GM19467 (cell line): ENCODE results near the gene TMEM81.

ENCODE experiments used
- ATAC-seq: cut with Tn5 transposase; IDR thresholded peaks from one replicate; pipeline ENCODE4 v1.9.1; 2021; ENCODE audit warnings: mild to moderate bottlenecking, moderate library complexity; ENCODE audit not compliant: unreplicated experiment

TMEM81 gene

GRCh38 chr1:205084360-205084759 lies at the start of gene TMEM81:
Gene TMEM81, minus strand, starts transcription at chr1:205084460. Its CDS starts 140 bp downstream, at chr1:205084320.
- no peak for ATAC-seq

- ATAC-seq = no peak
Measured at GRCh38 chr1:205133287-205133686, 49.0 kb upstream of the TMEM81 start.

GRCh38 chr1:205129447-205130029 lies 45.3 kb upstream of the TMEM81 start:
- no peak for ATAC-seq

- ATAC-seq = no peak
Measured at GRCh38 chr1:205128050-205128449, 43.8 kb upstream of the TMEM81 start.

DNA sequence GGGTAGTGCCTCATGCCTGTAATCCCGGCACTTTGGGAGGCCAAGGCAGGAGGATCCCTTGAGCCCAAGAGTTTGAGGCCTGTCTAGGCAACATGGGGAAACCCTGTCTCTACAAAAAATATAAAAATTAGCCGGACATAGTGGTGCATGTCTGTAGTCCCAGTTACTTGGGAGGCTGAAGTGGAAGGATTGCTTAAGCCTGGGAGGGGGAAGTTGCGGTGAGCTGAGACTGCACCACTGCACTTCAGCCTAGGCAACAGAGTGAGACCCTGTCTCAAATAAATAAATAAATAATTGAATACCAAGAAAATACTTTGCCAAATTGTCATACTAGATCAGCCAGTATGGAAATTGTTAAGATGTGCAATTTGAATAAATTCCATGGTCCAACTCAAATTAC lies 43.4 kb upstream of the TMEM81 start:
- ATAC-seq = no peak

GRCh38 chr1:205124726-205125125 lies 40.5 kb upstream of the TMEM81 start:
- no peak for ATAC-seq

DNA sequence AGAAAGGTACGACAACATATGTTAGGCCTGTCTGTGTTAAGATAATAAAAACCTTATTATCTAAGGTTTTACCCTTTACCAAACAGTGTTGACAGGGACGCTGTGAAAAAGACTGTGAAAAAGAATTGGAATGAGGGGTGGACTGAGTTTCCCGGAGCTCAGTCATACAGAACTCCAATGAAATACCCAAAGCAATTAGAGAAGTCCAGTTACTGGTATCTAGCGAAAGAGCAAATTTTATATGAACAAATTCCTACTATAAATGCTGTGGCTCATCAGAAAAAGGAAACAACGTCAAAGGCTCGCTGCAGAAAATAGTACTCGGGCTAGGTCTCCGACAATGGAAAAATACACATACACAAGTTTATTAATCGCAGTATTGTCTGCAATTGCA lies 38.2 kb upstream of the TMEM81 start:
- no peak for ATAC-seq

- peak; percentile 88 for ATAC-seq
Measured at GRCh38 chr1:205121660-205122488, 37.6 kb upstream of the TMEM81 start, which contains the start of gene RBBP5. Gene RBBP5, minus strand, starts transcription at chr1:205121978. Its CDS starts 105 bp downstream, at chr1:205121873.

GRCh38 chr1:205118752-205119151 lies 34.5 kb upstream of the TMEM81 start:
- no peak for ATAC-seq

DNA sequence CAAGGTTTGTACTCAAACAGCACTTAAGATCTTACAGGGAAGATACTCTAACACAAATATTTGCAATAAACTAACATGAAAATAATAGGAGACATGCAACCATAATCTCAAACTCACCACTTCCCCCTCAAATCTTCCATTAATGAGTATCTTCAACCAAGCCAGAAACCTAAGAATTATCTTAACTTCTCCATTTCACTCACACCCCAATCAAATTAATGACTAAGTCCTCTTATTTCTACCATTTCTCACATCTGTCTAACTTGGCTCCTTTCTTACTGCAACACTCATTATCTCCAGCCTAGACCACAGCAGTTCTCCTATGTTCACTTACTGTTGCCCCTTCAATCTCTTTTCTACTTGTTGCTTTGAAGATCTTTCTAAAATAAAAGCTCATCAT lies 27.1 kb upstream of the TMEM81 start:
- no peak for ATAC-seq

DNA sequence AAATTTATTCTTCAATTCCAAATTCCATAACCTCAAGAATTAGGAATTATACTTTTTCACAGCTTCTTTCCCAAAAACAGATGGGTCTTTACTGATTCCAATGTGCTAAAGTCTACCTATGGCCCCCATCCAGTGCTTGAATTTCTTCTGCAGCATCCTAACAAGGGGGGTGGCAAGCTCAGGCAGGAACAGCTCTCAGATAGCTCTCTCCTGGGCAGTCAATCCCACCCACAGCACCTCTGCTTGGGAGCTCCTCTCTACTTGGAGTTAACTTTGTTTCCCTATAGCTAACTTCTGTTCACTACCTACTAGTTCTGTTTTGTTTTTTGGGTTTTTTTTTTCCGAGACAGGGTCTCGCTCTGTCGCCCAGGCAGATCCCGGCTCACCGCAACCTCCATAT lies 25.5 kb upstream of the TMEM81 start:
- no peak for ATAC-seq

GRCh38 chr1:205109269-205109668 lies 25.0 kb upstream of the TMEM81 start:
- no peak for ATAC-seq

GRCh38 chr1:205108464-205108863 lies 24.2 kb upstream of the TMEM81 start:
- no peak for ATAC-seq

GRCh38 chr1:205107327-205107726 lies 23.1 kb upstream of the TMEM81 start:
- no peak for ATAC-seq

DNA sequence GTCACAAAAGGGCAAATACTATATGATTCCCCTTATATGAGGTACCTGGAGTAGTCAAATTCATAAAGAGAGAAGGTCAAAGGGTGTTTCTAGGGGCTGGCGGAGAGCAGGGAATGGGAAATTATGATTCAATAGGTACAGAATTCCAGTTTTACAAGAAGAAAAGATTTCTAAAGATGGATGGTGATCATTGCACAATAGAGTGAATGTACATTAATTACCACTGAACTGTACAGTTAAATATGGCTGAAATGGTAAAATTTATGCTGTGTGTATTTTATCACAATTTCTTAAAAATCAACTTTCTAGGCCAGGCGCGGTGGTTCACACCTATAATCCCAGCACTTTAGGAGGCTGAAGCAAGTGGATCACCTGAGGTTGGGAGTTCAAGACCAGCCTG lies 18.1 kb upstream of the TMEM81 start:
- no peak for ATAC-seq

- ATAC-seq = no peak
Measured at GRCh38 chr1:205098242-205098641, 14.0 kb upstream of the TMEM81 start.

DNA sequence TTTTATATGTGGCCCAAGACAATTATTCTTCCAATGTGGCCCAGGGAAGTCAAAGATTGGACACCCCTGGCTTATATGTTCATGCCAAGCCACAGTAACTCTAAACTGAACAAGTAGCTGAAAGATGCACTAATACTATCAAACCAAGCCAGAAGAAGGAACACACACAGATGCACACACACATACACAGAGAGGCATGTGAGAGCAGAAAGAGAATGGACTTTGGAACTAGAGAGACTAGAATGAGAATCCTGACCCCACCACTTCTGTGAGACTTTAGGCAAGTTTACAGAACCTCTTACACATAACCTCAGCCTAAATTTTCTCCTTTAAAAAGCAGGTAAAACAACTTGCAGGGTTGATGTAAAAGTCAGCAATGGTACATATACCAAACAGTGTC lies 11.2 kb upstream of the TMEM81 start:
- no peak for ATAC-seq

- ATAC-seq = no peak
Measured at GRCh38 chr1:205091043-205091740, 6.9 kb upstream of the TMEM81 start.

DNA sequence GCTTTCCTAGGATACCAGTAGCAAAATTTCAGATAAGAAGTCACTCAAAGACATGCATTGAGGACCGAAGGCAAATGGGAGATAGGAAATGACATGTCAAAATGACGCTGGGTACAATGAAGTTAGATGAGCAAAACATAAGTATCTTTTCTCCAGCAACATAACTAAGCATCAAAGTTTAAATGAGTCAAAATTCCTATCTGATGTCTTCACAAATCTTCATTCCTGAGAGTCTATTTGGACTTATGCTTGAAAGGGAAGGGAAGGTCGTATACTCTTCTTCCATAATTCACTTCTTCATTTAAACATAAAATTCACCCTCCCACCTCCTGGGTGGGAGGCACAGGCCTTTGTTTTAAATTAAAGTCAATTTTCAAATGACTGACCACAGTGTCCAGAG lies 4.1 kb upstream of the TMEM81 start:
- ATAC-seq = no peak

DNA sequence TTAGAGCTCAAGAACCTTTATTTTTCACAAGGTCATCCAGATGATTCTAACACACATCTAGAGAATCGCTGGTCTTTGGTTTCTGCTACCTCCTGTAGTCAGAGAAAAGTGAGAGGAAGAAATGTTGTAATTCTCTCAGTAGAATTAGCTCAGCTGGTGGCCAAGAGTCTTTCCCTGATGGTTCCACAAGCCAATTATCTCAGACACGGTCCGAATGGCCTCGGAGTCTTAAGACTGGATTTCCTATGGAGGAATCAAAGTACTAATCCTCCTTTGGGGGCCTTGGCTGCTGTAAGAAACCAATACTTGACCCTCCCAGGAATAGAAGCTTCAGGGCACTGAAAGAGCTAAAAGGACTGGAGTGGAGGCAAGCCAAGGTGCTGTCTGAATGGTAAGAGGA lies 1.8 kb downstream of the TMEM81 start:
- no peak for ATAC-seq

DNA sequence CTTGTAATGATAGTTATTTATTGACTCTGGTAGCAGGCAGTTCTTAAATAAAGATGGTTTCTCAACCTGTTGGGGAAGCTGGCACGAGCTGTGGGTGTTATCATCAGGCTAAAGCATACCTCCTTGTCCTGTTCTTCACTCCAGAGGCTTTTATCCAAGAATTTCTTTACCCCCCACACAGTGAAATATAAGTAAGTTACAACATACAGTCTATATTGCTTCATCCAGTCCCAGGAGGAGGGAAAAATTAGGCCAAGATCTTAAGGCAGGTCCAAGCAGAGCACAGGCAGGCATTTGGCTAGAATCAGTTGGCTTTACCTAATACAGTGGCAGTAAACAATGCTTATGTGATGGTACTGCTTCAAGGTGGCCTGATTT lies 6.3 kb downstream of the TMEM81 start:
- ATAC-seq = no peak
